HepG2 (cell line): ENCODE results near the gene CCDC6. TPM values are rescaled to one million over a fixed set of nuclear protein-coding genes. Genes with fewer than 3 reads are reported as not detected.

Experiments
- ATAC-seq: fragments of 200-7000 bp; cut with Tn5 transposase; 3 replicates; pipeline ENCODE4 v1.9.1; 2020; ENCODE audit warnings: mild to moderate bottlenecking, moderate library complexity
- BruUV-seq: library from RNA; stranded (reverse); fragments of 400-500 nt; replicated peaks from 2 replicates; lab custom pipeline; 2021; lab: Mats Ljungman, UMichigan
- CTCF ChIA-PET: fragments of 300-600 bp; formaldehyde crosslinking; extraction: SDS; loops from one replicate; lab custom pipeline; 2021; ENCODE audit warnings: low total read pairs, inconsistent platforms, low intra/inter-chr PET ratio; lab: Yijun Ruan, JAX
- POLR2A ChIA-PET: fragments of 350-600 bp; sonication (Branson Sonifier 250); formaldehyde crosslinking; loops from one replicate; lab custom pipeline; 2020; ENCODE audit warnings: antibody characterized with exemption, inconsistent platforms; lab: Yijun Ruan, JAX
- DNase-seq: peaks from one replicate; pipeline ENCODE4 v3.0.0-alpha.2; 2015; ENCODE audit warnings: low spot score
- FAIRE-seq: peaks from 3 replicates; lab custom pipeline; 2011; peaks lifted over from hg19 to GRCh38; lab: Jason Lieb, UNC
- H2AFZ ChIP-seq: one replicate; pipeline ENCODE4 v1.6.1; 2011; ENCODE audit warnings: low read length, inconsistent platforms
- H3K27ac ChIP-seq: fragments of 300-600 bp; 3 replicates; pipeline ENCODE4 v1.8.0; 2011; ENCODE audit warnings: mixed run types, mild to moderate bottlenecking, mixed read lengths, low read length, inconsistent platforms; ENCODE audit not compliant: insufficient read depth; ENCODE audit errors: extremely low read length
- H3K27me3 ChIP-seq, 2 experiments: fragments of 200-600 bp in 1 of 2; 2 replicates in 1 of 2; 3 replicates in 1 of 2; pipeline versions ENCODE4 v1.6.0 to v1.8.0; 2011; ENCODE audit warnings: low read length in 2 of 2, mild to moderate bottlenecking in 2 of 2, moderate library complexity in 2 of 2, inconsistent platforms in 1 of 2; ENCODE audit not compliant: insufficient read depth in 2 of 2, control insufficient read depth in 1 of 2
- H3K36me3 ChIP-seq, 2 experiments: fragments of 200-600 bp in 1 of 2; replicated peaks in 1 of 2; 2 replicates in 1 of 2; 3 replicates in 1 of 2; pipeline versions ENCODE4 v1.5.1 to v1.8.0; 2011; ENCODE audit warnings: low read length in 2 of 2, inconsistent platforms in 1 of 2; ENCODE audit not compliant: insufficient read depth in 2 of 2, control insufficient read depth in 1 of 2
- H3K4me1 ChIP-seq: 2 replicates; pipeline ENCODE4 v1.5.1; 2012; ENCODE audit warnings: low read length, inconsistent platforms; ENCODE audit not compliant: insufficient read depth
- H3K4me2 ChIP-seq: 2 replicates; pipeline ENCODE4 v1.6.0; 2011; ENCODE audit warnings: low read depth, low read length, inconsistent platforms
- H3K4me3 ChIP-seq, 3 experiments: fragments of 200-600 bp in 1 of 3; sonication (generic), shearing (Covaris generic) in 1 of 3; replicated peaks in 1 of 3; 2 replicates each; pipeline ENCODE4 v1.5.1; 2011 to 2016; ENCODE audit warnings: low read length in 3 of 3, inconsistent platforms in 2 of 3, low read depth in 2 of 3, mild to moderate bottlenecking in 2 of 3, control low read depth in 1 of 3, mixed read lengths in 1 of 3; ENCODE audit not compliant: insufficient read depth in 1 of 3
- H3K79me2 ChIP-seq: one replicate; pipeline ENCODE4 v1.6.1; 2011; ENCODE audit warnings: low read length, inconsistent platforms; ENCODE audit not compliant: insufficient read depth
- H3K9ac ChIP-seq: 2 replicates; pipeline ENCODE4 v1.6.0; 2011; ENCODE audit warnings: mild to moderate bottlenecking, low read depth, low read length, inconsistent platforms; ENCODE audit not compliant: insufficient read depth
- H3K9me3 ChIP-seq: 2 replicates; pipeline ENCODE4 v1.5.1; 2012; ENCODE audit warnings: mild to moderate bottlenecking, low read length
- H4K20me1 ChIP-seq: 2 replicates; pipeline ENCODE4 v1.6.0; 2011; ENCODE audit warnings: inconsistent platforms, mild to moderate bottlenecking, low read length, moderate library complexity; ENCODE audit not compliant: insufficient read depth
- AHR ChIP-seq: IDR thresholded peaks from 2 replicates; pipeline ENCODE4 v1.6.1; 2018; ENCODE audit warnings: missing genetic modification reagents, missing compliant biosample characterization
- HMG20A ChIP-seq: IDR thresholded peaks from 2 replicates; pipeline ENCODE4 v1.6.1; 2016; ENCODE audit warnings: borderline replicate concordance
- HMGXB4 ChIP-seq, 2 experiments: sonication (generic) in 1 of 2; formaldehyde crosslinking in 1 of 2; IDR thresholded peaks; 2 replicates each; pipeline versions ENCODE4 v1.4.0 to v1.6.1; 2018 to 2020; ENCODE audit warnings: missing genetic modification reagents in 2 of 2, borderline replicate concordance in 1 of 2, low read depth in 1 of 2, mild to moderate bottlenecking in 1 of 2, missing biosample characterization in 1 of 2
- JUNB ChIP-seq: sonication (generic); formaldehyde crosslinking; IDR thresholded peaks from 2 replicates; pipeline ENCODE4 v1.8.0; 2022; ENCODE audit warnings: missing genetic modification reagents, mild to moderate bottlenecking, borderline replicate concordance
- MXD3 ChIP-seq: IDR thresholded peaks from 2 replicates; pipeline ENCODE4 v1.6.1; 2016; ENCODE audit warnings: mild to moderate bottlenecking, missing biosample characterization, missing genetic modification reagents
- NFKB2 ChIP-seq: sonication (generic); formaldehyde crosslinking; IDR thresholded peaks from 2 replicates; pipeline ENCODE4 v1.4.0; 2020; ENCODE audit warnings: missing genetic modification reagents, borderline replicate concordance
- RBM22 ChIP-seq: fragments of 200-400 bp; formaldehyde crosslinking; optimal IDR thresholded peaks from 2 replicates; pipeline ENCODE3; 2017; ENCODE audit warnings: mild to moderate bottlenecking, low read length, moderate library complexity
- RFX1 ChIP-seq: fragments of 450-650 bp; IDR thresholded peaks from 2 replicates; pipeline ENCODE4 v1.6.1; 2017
- ZKSCAN5 ChIP-seq: sonication (generic); formaldehyde crosslinking; IDR thresholded peaks from 2 replicates; pipeline ENCODE4 v1.5.1; 2020; ENCODE audit warnings: mild to moderate bottlenecking, missing genetic modification reagents
- ZNF235 ChIP-seq: sonication (generic); formaldehyde crosslinking; IDR thresholded peaks from 2 replicates; pipeline ENCODE4 v1.8.1; 2023; ENCODE audit warnings: mild to moderate bottlenecking, missing genetic modification reagents, borderline replicate concordance
- ZNF460 ChIP-seq: sonication (generic); formaldehyde crosslinking; IDR thresholded peaks from 2 replicates; pipeline ENCODE4 v1.5.1; 2020; ENCODE audit warnings: missing genetic modification reagents, mild to moderate bottlenecking, borderline replicate concordance
- ZNF468 ChIP-seq: sonication (generic); formaldehyde crosslinking; IDR thresholded peaks from 2 replicates; pipeline ENCODE4 v1.8.0; 2022; ENCODE audit warnings: mild to moderate bottlenecking, moderate library complexity, missing genetic modification reagents
- ZNF891 ChIP-seq: sonication (generic); formaldehyde crosslinking; IDR thresholded peaks from 2 replicates; pipeline ENCODE4 v1.5.0; 2020; ENCODE audit warnings: mild to moderate bottlenecking, missing genetic modification reagents
- WGBS: methylation state at CpG from one replicate; pipeline ENCODE4 v1.1.6; 2017; ENCODE audit warnings: low lambda C conversion rate; 5-methylcytosine and 5-hydroxymethylcytosine counted together
- in situ Hi-C: cut with HindIII; loops from 2 replicates; pipeline ENCODE4 v1.10.0; 2017; ENCODE audit warnings: low pct_unique_long_range_greater_than_20kb; ENCODE audit not compliant: extremely low pct_ligation_motif_present
- intact Hi-C: fragments of 100-400 bp; cut with micrococcal nuclease; formaldehyde crosslinking; loops from one replicate; pipeline ENCODE4 v1.10.0; 2022; ENCODE audit not compliant: unreplicated experiment
- polyA plus RNA-seq, 8 experiments: library from polyadenylated mRNA; depleted of rRNA in 3 of 8; stranded (reverse) in 7 of 8; unstranded in 1 of 8; fragments of >200 nt; fragmentation: Illumina TruSeq in 4 of 8; extraction: Trizol in 4 of 8; gene quantifications; 2 replicates each; pipeline versions ENCODE4 v1.2.1 to v1.2.3, GENCODE V29; 2011 to 2016; ENCODE audit warnings: low read depth in 4 of 8, missing spikeins in 1 of 8, mixed read lengths in 1 of 8; ENCODE audit not compliant: insufficient read depth in 1 of 8
- total RNA-seq, 5 experiments: library from RNA; depleted of rRNA; stranded (reverse); fragments of >200 nt; fragmentation: Illumina TruSeq; extraction: Trizol; gene quantifications; 2 replicates each; pipeline ENCODE4 v1.2.3, GENCODE V29; 2016; ENCODE audit warnings: low read depth in 1 of 5

CCDC6 gene
- total and polyA plus RNA-seq, 2 of the 13 experiments (the other 11 are each of a cell fraction or from before 2014, with no cell fraction given), result 17.9 to 18.3 TPM

GRCh38 chr10:59942556-59942955 is 36.2 kb upstream of the CCDC6 start:
- Histone ChIP-seq H3K9me3 (no peaks in the 10 kb centered on the region), H3K27ac (no peak overlapping the region), H3K4me1 (peaks cover 9% of the 10 kb centered on the region), H3K27me3 (no peaks in the 10 kb centered on the region), H3K9ac (no peak overlapping the region), H3K36me3 (no peaks in the 10 kb centered on the region), H3K4me3 (no peak overlapping the region), H2AFZ (no peak overlapping the region), H4K20me1 (no peaks in the 10 kb centered on the region), H3K4me2 (no peak overlapping the region), H3K79me2 (no peaks in the 10 kb centered on the region)
- TF ChIP-seq ZKSCAN5 (CRISPR knock-in tag), result no peak
- TF ChIP-seq HMGXB4 (CRISPR knock-in tag; IDR thresholded peaks at IDR 0.05; ENCODE audit: borderline replicate concordance in 1 of 2, low read depth in 1 of 2), result no peak
- TF ChIP-seq AHR (CRISPR knock-in tag), result no peak
- no peak for TF ChIP-seq ZNF235 (CRISPR knock-in tag)
- no peak for TF ChIP-seq RFX1
- TF ChIP-seq ZNF891 (CRISPR knock-in tag), result no peak
- TF ChIP-seq JUNB (CRISPR knock-in tag), result no peak
- TF ChIP-seq ZNF468 (CRISPR knock-in tag), result no peak
- TF ChIP-seq RBM22, result no peak
- no peak for TF ChIP-seq NFKB2 (CRISPR knock-in tag)
- TF ChIP-seq MXD3 (CRISPR knock-in tag), result no peak
- no peak for TF ChIP-seq HMG20A
- TF ChIP-seq ZNF460 (CRISPR knock-in tag), result no peak
- WGBS, result 60% methylated on average over 3 of the region's 4 CpGs
- BruUV-seq, result no TSS peak
- DNase-seq (no peak), ATAC-seq (no peak), FAIRE-seq (no peak)
- intact Hi-C loops (no loop called here), in situ Hi-C loops (no loop called here)
- POLR2A ChIA-PET, result no interaction called here
- CTCF ChIA-PET, result no interaction called here
